Measurements from ENCODE around the gene GABBR2.

DNA sequence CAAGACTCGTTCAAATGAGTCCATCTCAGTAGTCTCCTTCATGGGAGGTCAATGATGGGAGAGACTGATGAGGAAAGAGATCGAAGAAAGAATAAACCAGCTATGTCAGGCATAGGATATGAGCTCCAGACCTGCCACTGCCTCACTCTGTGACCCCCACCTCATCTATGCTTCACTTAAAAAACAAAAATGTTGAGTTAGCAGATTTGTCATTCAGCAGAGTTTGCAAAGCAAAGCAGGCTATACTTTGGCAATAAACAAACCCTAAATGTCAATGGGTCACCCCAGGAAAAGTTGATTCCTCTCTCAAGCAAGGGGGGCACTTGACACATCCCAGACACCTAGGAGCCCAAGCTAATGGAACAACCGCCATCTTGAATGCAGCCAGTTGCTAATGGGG lies 117.0 kb downstream of the GABBR2 start:
- TF ChIP-seq CTCF (IDR thresholded peaks at IDR 0.05) (no peak), POLR2A (IDR thresholded peaks at IDR 0.05) (no peak)

All from right lobe of liver (tissue), 4 donors.